ENCODE results near the gene SLC66A1.
"Not testable (repeated sequence)": the region's sequence is repeated elsewhere in the genome, so short reads cannot be mapped to it uniquely, and the experiment has no call there.

SLC66A1 gene, protein sequence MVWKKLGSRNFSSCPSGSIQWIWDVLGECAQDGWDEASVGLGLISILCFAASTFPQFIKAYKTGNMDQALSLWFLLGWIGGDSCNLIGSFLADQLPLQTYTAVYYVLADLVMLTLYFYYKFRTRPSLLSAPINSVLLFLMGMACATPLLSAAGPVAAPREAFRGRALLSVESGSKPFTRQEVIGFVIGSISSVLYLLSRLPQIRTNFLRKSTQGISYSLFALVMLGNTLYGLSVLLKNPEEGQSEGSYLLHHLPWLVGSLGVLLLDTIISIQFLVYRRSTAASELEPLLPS

DNA sequence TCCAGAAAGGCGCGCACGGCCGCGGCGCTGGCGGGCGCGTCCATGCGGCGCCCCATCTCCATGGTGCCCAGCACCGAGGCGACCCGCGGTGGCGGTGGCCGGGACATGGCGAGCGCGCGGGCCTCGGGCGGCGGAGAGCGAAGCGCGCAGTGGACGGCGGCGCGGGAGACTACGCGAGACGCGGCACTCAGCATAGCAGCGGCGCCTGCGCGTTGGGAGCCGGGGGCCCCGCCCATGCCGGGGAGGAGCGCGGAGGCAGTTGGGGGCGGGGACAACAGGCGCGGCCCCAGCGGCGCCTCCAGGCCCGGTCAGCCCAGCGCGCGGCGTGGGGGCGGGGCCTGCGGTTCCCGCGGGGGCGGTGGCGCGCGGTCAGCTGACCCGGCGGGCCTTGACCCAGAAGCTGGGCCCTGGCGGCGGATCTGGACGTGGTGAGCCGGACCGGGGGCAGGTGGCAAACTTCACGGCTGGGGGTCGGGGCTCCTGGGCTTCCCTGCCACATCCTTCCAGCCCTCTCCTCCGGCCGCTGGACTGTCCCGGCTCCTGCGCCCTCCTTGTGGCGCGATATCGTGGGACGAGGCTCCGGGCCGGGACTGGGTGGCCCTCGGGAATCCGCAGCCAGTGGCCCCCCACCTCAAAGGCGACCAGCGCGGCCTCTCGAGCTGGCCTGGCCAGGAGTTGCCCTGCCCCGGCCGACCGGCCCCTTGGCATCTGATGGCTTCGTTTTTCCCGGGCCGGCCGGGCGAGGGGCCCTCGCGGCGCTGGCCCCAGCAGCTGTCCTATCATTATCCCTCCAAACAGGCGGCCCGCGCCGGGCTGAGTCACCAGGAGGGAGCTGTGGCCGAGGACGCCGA lies at the start of gene SLC66A1, which contains the start of gene AKR7A2:
SLC66A1 (plus strand) TSS at position 396 of the 851 bp plus-strand sequence. CDS start 5,352 bp downstream, outside the sequence.
AKR7A2 (minus strand) TSS at position 214 of the 851 bp plus-strand sequence; CDS start at position 194, 20 bp downstream.
- TF ChIP-seq, protein P1, sequence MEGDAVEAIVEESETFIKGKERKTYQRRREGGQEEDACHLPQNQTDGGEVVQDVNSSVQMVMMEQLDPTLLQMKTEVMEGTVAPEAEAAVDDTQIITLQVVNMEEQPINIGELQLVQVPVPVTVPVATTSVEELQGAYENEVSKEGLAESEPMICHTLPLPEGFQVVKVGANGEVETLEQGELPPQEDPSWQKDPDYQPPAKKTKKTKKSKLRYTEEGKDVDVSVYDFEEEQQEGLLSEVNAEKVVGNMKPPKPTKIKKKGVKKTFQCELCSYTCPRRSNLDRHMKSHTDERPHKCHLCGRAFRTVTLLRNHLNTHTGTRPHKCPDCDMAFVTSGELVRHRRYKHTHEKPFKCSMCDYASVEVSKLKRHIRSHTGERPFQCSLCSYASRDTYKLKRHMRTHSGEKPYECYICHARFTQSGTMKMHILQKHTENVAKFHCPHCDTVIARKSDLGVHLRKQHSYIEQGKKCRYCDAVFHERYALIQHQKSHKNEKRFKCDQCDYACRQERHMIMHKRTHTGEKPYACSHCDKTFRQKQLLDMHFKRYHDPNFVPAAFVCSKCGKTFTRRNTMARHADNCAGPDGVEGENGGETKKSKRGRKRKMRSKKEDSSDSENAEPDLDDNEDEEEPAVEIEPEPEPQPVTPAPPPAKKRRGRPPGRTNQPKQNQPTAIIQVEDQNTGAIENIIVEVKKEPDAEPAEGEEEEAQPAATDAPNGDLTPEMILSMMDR (IDR thresholded peaks at IDR 0.05; ENCODE audit: low read depth, low read length), result no peak
- H3K4me3 ChIP-seq (ENCODE audit: low read depth, low read length), result peak within 1 kb of the TSS; percentile 82

DNA sequence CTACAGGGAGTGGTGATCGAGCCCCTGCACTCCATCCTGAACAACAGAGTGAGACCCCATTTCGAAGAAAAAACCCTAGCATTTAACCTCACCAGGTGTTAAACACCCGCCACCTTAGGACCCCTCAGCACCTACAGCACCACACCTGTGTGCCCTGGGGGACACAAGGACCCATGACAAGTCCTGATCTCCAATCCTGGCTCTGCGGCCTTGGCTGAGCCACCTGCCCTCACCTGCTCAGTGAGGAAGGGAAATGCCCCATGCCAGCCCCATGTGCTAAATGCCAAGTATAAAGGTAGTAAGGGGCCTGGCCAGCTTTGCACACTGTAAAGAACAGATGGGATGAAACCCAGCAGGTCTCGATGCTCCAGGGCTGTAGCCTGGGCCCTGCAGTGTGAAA lies 49.4 kb upstream of the SLC66A1 start:
- H3K4me3 ChIP-seq (ENCODE audit: low read depth, low read length), result no peak overlapping the region
- TF ChIP-seq, protein P1 (IDR thresholded peaks at IDR 0.05; ENCODE audit: low read depth, low read length), result no peak

DNA sequence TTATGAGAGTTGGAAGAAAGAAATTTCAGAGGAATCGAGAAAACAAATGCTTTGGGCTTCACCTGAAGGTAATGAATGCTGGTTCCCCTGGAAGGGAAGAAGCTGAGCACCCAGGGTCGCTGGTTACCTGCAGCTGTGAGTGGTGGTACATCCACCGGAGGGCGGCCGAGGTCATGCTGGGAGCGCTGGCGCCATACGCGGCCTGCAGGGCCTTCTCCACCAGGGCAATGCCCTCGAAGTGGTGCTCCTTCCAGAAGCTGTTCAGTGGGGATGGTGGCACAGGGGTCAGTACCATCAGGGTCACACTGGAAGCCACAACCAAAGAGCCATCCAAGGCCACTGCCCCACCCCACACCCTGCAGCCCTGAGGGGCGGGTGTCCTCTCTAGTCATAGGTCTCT lies 43.7 kb upstream of the SLC66A1 start:
- no peak overlapping the region for H3K4me3 ChIP-seq (ENCODE audit: low read depth, low read length)

DNA sequence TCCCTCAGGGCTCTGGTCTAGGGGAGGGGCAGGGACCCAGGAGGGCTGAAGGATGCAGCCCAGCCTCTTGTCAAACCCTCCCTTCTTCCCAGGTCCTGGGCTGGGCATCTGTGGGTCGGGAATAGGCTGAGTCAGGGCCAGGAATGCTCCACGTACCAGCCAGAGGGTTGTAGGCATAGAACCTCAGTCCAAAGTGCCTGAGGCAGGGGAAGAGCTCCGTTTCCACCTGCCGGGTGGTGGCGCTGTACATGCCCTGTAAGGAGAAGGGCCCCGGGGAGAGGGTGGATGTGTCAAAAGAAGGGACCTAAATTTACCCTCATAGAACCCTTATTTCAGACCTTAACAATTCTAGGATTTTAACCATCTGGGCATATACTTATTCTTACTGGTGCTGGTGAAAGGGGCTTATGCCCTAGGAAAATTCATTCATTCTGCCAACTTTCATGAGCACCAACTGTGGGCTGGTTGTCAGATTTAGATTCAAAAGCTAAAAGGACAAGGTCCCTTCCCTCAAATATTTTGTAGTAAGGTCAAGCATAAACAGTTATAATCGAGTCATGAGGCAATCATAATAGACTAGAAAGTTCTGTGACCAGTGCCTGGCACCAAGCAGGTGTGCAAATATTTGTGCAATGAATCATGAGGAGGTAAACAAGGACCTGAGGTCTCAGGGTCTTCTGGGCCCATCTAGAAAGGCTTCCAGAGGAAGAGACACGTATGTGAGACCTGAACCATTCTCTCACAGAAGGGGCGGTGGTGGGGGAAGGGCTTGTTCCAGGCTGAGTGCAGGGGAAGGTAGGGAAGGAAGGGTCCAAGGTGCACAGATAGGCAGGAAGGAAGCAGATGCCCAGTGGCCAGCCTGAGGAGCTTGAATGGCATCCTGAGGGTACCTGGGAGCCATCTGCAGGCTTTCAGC lies 42.4 kb upstream of the SLC66A1 start:
- H3K4me3 ChIP-seq (ENCODE audit: low read depth, low read length), result not testable (repeated sequence)

More for the DNA sequence above, 43.7 kb upstream of the SLC66A1 start:
- TF ChIP-seq, protein P1 (IDR thresholded peaks at IDR 0.05; ENCODE audit: low read depth, low read length), result no peak

DNA sequence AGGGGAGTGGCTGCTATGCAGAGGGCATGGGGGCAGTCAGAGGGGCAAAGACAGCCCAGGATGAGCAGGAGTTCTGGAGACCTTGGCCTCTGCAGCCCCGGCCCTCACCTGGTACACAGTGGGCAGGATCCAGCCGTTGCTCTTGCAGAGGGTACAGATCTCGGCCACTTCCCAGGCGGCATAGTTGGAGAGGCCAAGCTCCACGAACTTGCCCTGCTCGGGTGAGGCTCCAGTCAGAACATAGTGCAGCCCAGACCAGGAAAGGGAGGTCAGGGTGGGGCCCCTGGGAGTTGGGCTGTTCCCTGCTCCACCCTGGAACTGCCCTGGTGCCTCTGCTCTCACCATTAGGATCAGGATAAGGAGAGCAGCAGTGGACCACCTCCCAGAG lies 41.8 kb upstream of the SLC66A1 start:
- H3K4me3 ChIP-seq (ENCODE audit: low read depth, low read length), result not testable (repeated sequence)

DNA sequence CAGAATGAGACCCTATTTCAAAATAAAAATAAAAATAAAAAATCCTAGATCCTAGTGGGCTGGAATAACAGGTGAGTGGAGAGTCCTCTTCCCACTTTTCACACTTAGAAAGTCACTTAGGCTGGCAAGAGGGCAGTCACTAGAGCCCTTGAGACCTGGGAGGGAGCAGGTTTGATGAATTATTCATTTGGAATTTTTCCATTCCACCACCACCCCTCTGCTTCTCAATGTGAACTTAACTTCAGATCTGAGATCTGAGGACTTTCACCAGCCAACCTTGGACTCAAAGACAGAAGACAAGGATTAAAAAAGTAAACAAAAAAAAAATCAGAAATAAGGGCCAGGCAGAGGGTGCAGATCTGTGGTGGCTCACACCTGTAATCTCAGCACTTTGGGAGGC lies 40.1 kb upstream of the SLC66A1 start:
- no peak overlapping the region for H3K4me3 ChIP-seq (ENCODE audit: low read depth, low read length)

DNA sequence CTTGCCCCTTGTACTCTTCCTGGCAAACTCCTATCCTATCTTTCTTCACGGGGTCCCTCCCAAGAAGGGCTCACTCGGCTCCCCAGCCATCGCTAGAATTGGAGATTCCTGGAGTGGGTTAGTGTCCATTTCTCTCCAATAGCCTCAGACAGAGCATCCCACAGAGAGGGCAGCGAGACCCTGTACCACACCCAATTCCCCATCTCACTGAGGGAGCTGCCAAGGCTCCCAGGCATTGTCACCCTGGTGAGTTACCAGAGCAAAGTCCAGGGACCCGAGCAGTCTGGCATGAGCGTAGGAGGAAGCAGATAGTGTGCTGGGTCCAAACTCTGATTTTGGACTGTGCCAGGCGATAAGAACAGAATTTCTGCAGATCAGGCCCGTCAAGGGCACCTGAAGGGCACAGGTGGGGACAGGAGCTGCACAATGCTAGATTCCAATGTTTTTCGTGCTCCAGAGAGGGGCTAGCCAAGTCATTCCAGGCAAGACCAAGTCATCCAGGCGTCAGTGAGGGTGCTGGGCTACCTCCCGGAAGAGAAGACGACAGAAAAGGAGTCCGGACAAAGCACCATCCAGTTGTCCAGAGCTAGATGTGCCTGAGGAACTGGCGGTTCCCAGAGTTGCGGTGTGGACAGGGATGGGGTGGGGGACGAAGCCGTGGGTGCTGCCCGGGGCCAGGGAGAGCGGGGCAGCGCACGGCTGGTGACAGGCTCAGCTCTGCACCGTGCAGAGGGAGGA lies 38.9 kb upstream of the SLC66A1 start:
- TF ChIP-seq, protein P1 (IDR thresholded peaks at IDR 0.05; ENCODE audit: low read depth, low read length), result no peak
- no peak overlapping the region for H3K4me3 ChIP-seq (ENCODE audit: low read depth, low read length)

More for the DNA sequence above, 40.1 kb upstream of the SLC66A1 start:
- TF ChIP-seq, protein P1 (IDR thresholded peaks at IDR 0.05; ENCODE audit: low read depth, low read length), result no peak

DNA sequence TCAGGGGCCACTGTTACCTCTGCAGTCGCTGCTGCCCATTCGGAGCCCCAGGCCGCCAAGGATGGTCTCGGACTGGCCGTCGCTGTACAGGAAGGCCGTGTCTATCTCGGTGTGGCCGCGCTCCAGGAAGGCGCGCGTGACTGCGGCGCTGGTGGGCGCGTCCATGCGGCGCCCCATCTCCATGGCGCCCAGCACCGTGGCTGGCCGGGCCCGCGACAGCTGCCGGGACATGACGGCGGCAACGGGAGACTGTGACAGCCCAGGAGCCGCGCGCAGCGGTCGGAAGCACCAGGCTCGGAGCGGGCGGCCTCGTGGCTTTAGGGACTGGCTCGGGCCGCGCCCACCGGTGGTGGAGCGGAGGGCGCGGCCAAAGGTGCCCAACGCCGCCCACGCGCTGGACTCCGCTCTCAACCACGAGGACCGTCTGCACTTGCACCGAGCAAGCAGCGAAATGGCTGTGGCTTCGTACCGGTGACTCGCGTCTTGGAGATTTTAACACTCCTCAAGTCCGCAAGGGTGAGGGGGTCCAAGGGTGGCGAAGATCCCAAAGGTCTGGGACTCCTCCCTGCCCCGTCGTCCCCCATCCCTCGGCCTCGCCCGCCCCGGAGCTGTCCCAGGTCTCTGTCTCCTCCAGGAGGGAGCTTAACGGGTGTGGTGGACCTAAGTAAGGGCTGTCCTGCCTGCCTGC lies 38.1 kb upstream of the SLC66A1 start:
- not testable (repeated sequence) for H3K4me3 ChIP-seq (ENCODE audit: low read depth, low read length)
